Type B pancreatic cell (in vitro differentiated cells): Measurements from ENCODE around the gene HPSE2. TPM values are rescaled to one million over a fixed set of nuclear protein-coding genes. Genes with fewer than 3 reads are reported as not detected.

Experiments used
- DNase-seq: peaks from one replicate; pipeline ENCODE4 v3.0.0; 2021; ENCODE audit warnings: mixed read lengths; ENCODE audit not compliant: unreplicated experiment; ENCODE audit errors: extremely low spot score
- H3K27ac Mint-ChIP-seq: 2 replicates; pipeline ENCODE4 v1.8.0; 2021; ENCODE audit warnings: mild to moderate bottlenecking, mixed read lengths
- H3K27me3 Mint-ChIP-seq: 2 replicates; pipeline ENCODE4 v1.8.0; 2021; ENCODE audit warnings: mixed read lengths
- H3K36me3 Mint-ChIP-seq: 2 replicates; pipeline ENCODE4 v1.8.0; 2021; ENCODE audit warnings: mixed read lengths
- H3K4me1 Mint-ChIP-seq: one replicate; pipeline ENCODE4 v1.8.0; 2021; ENCODE audit warnings: mixed read lengths; ENCODE audit not compliant: unreplicated experiment
- H3K4me3 Mint-ChIP-seq: 2 replicates; pipeline ENCODE4 v1.8.0; 2021; ENCODE audit warnings: mild to moderate bottlenecking, mixed read lengths
- H3K9me3 Mint-ChIP-seq: 2 replicates; pipeline ENCODE4 v1.8.0; 2021; ENCODE audit warnings: mixed read lengths
- CTCF ChIP-seq: fragments of 200-600 bp; sonication (generic); conservative IDR thresholded peaks from 2 replicates; pipeline ENCODE4 v1.5.0; 2021; ENCODE audit warnings: antibody characterized with exemption, mild to moderate bottlenecking
- total RNA-seq: library from RNA; stranded (reverse); gene quantifications from 2 replicates; pipeline ENCODE4 v1.2.1, GENCODE V29; 2021; ENCODE audit warnings: low replicate concordance

Gene HPSE2
- total RNA-seq, 1 donor from 2014 or later = 19.8 TPM

- Mint-ChIP-seq H3K4me3 (no peak overlapping the region), H3K9me3 (no peaks in the 10 kb centered on the region), H3K27me3 (peaks cover 5% of the 10 kb centered on the region), H3K4me1 (peaks cover 22% of the 10 kb centered on the region), H3K36me3 (no peaks in the 10 kb centered on the region), H3K27ac (no peak overlapping the region)
- DNase-seq = no peak
- no peak for TF ChIP-seq CTCF
Observed at GRCh38 chr10:98610836-98611235, 624.8 kb downstream of the HPSE2 start.

GRCh38 chr10:98610301-98610700, 625.4 kb downstream of the HPSE2 start:
- H3K4me3 Mint-ChIP-seq = no peak overlapping the region
- peaks cover 6% of the 10 kb centered on the region for H3K27me3 Mint-ChIP-seq
- no peaks in the 10 kb centered on the region for H3K36me3 Mint-ChIP-seq
- no peak overlapping the region for H3K27ac Mint-ChIP-seq
- DNase-seq = no peak
- H3K4me1 Mint-ChIP-seq = peaks cover 22% of the 10 kb centered on the region
- no peak for TF ChIP-seq CTCF
- no peaks in the 10 kb centered on the region for H3K9me3 Mint-ChIP-seq

GRCh38 chr10:98609265-98609664, 626.4 kb downstream of the HPSE2 start:
- H3K27ac Mint-ChIP-seq = no peak overlapping the region
- no peaks in the 10 kb centered on the region for H3K36me3 Mint-ChIP-seq
- DNase-seq = no peak
- peaks cover 6% of the 10 kb centered on the region for H3K27me3 Mint-ChIP-seq
- peaks cover 22% of the 10 kb centered on the region for H3K4me1 Mint-ChIP-seq
- no peak for TF ChIP-seq CTCF
- no peaks in the 10 kb centered on the region for H3K9me3 Mint-ChIP-seq
- H3K4me3 Mint-ChIP-seq = no peak overlapping the region

- no peaks in the 10 kb centered on the region for H3K9me3 Mint-ChIP-seq
- no peak for TF ChIP-seq CTCF
- DNase-seq = no peak
- no peaks in the 10 kb centered on the region for H3K36me3 Mint-ChIP-seq
- no peak overlapping the region for H3K4me3 Mint-ChIP-seq
- no peak overlapping the region for H3K27ac Mint-ChIP-seq
- H3K27me3 Mint-ChIP-seq = peaks cover 6% of the 10 kb centered on the region
- H3K4me1 Mint-ChIP-seq = peaks cover 22% of the 10 kb centered on the region
Observed at GRCh38 chr10:98608411-98608810, 627.2 kb downstream of the HPSE2 start.

- Mint-ChIP-seq H3K4me3 (no peak overlapping the region), H3K4me1 (no peaks in the 10 kb centered on the region), H3K36me3 (peaks cover 3% of the 10 kb centered on the region), H3K9me3 (no peaks in the 10 kb centered on the region), H3K27ac (no peak overlapping the region), H3K27me3 (peaks cover 9% of the 10 kb centered on the region)
- no peak for DNase-seq
- TF ChIP-seq CTCF = no peak
Observed at GRCh38 chr10:98602224-98602623, 633.4 kb downstream of the HPSE2 start.

GRCh38 chr10:98599032-98599610, 636.5 kb downstream of the HPSE2 start:
- DNase-seq = no peak
- H3K36me3 Mint-ChIP-seq = peaks cover 3% of the 10 kb centered on the region
- H3K27ac Mint-ChIP-seq = no peak overlapping the region
- no peak overlapping the region for H3K4me3 Mint-ChIP-seq
- peaks cover 3% of the 10 kb centered on the region for H3K27me3 Mint-ChIP-seq
- H3K4me1 Mint-ChIP-seq = no peaks in the 10 kb centered on the region
- TF ChIP-seq CTCF = no peak
- peaks cover 9% of the 10 kb centered on the region for H3K9me3 Mint-ChIP-seq
